HG03575 (cell line): ENCODE measurements around the gene HOXC10.

ENCODE experiments used
- ATAC-seq: cut with Tn5 transposase; IDR thresholded peaks from one replicate; pipeline ENCODE4 v1.9.1; 2021; ENCODE audit not compliant: unreplicated experiment, insufficient number of reproducible peaks, low FRiP score; ENCODE audit errors: extremely low read depth

Gene HOXC10

GRCh38 chr12:53949631-53950436, 35.1 kb upstream of the HOXC10 start:
- ATAC-seq, result no peak

- no peak for ATAC-seq
These were observed 34.5 kb upstream of the HOXC10 start for GRCh38 chr12:53950437-53950773.

- ATAC-seq, result no peak
These were observed 34.0 kb upstream of the HOXC10 start for GRCh38 chr12:53950789-53951576.

- ATAC-seq, result no peak
These were observed 33.2 kb upstream of the HOXC10 start for GRCh38 chr12:53951577-53952334.

- ATAC-seq, result no peak
These were observed 32.6 kb upstream of the HOXC10 start for GRCh38 chr12:53952335-53952694.

GRCh38 chr12:53952871-53953734, 31.8 kb upstream of the HOXC10 start:
- no peak for ATAC-seq

- no peak for ATAC-seq
These were observed 30.9 kb upstream of the HOXC10 start for GRCh38 chr12:53953831-53954693.

GRCh38 chr12:53954694-53955035, 30.3 kb upstream of the HOXC10 start, which contains the start of gene HOXC12:
Gene HOXC12 (plus strand): TSS chr12:53954903. CDS start chr12:53954930, 27 bp downstream.
- ATAC-seq, result no peak

- no peak for ATAC-seq
These were observed 29.7 kb upstream of the HOXC10 start for GRCh38 chr12:53955036-53955775.

GRCh38 chr12:53955776-53956250, 29.1 kb upstream of the HOXC10 start:
- no peak for ATAC-seq

GRCh38 chr12:53956251-53956887, 28.6 kb upstream of the HOXC10 start:
- no peak for ATAC-seq

- no peak for ATAC-seq
These were observed 27.9 kb upstream of the HOXC10 start for GRCh38 chr12:53956914-53957536.

GRCh38 chr12:53958128-53958527, 26.8 kb upstream of the HOXC10 start:
- ATAC-seq, result no peak

- no peak for ATAC-seq
These were observed 25.6 kb upstream of the HOXC10 start for GRCh38 chr12:53959314-53959713.

GRCh38 chr12:53960187-53961024, 24.5 kb upstream of the HOXC10 start:
- ATAC-seq, result no peak
